ENCODE results near the gene REXO1. TPM values are rescaled to one million over a fixed set of nuclear protein-coding genes. Genes with fewer than 3 reads are reported as not detected.

REXO1 gene
- total and polyA plus RNA-seq, 2 of the 8 experiments (the other 6 are each of a cell fraction or from before 2014, with no cell fraction given): 42.4 to 44.3 TPM

DNA sequence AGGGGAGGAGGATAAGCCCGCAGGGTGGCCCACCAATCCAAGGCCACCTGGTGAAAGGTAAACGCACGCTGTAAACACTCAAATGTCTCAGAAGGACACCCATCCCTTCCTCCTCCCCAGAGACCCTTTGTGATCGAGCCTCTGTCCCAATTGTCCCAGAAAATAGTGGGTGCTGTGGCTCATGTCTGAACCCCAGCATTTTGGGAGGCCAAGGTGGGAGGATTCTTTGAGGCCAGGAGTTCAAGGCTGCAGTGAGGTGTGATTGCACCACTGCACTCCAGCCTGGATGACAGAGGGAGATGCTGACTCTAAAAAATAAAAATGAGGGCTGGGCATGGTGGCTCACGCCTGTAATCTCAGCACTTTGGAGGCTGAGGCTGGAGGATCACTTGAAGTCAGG, 40.1 kb upstream of the REXO1 start:
- ChIA-PET CTCF (ENCODE audit: partially characterized antibody) (interaction anchor here (1.4 to 2.4 kb wide), 2 partner anchors 10 to 12 kb away, joined by 3 to 7 read pairs; no protein-coding TSS in a partner anchor), POLR2A (ENCODE audit: partially characterized antibody) (interaction anchor here (1.0 to 2.9 kb wide), 4 partner anchors 9 to 23 kb away, joined by 3 to 9 read pairs (median 4); partner anchors contain the start of genes ADAT3 and SCAMP4)
- Histone ChIP-seq H3K56ac (replicated peaks; ENCODE audit: insufficient read length, low read depth, low read length) (no peak overlapping the region), H2BK15ac (ENCODE audit: low read length) (no peak overlapping the region), H3K79me2 (ENCODE audit: control insufficient read depth in 1 of 2, insufficient read depth in 2 of 2, low read length in 2 of 2) (peaks cover 7 to 16% of the 10 kb centered on the region in 2 experiments; a peak in 3 of 4 replicates), H3K9me3 (ENCODE audit: insufficient read depth in 2 of 2, low read depth in 1 of 2, low read length in 1 of 2) (no peaks in the 10 kb centered on the region), H2BK5ac (ENCODE audit: low read depth, low read length) (no peak overlapping the region), H3K4me2 (ENCODE audit: insufficient read depth in 1 of 2, low read depth in 2 of 2, low read length in 2 of 2) (no peak overlapping the region), H3K14ac (ENCODE audit: insufficient read length) (no peak overlapping the region), H3K23ac (ENCODE audit: insufficient read length) (no peak overlapping the region), H3K79me1 (ENCODE audit: low read depth, low read length) (peaks cover 10% of the 10 kb centered on the region), H2BK12ac (ENCODE audit: low read depth, low read length) (peak overlapping the region; percentile 60; the same call in 1 of the 2 replicates), H4K5ac (ENCODE audit: insufficient read length, low read depth, low read length) (no peak overlapping the region), H3K9ac (replicated peaks in 1 of 4; ENCODE audit: extremely low read depth in 1 of 4, low read depth in 3 of 4, low read length in 3 of 4) (no peak overlapping the region), H4K20me1 (replicated peaks in 1 of 2; ENCODE audit: control insufficient read depth in 1 of 2, insufficient read depth in 2 of 2, low read length in 2 of 2) (peaks cover 8% of the 10 kb centered on the region in 2 experiments), H3K27ac (ENCODE audit: low read depth, low read length) (no peak overlapping the region), H3K4ac (replicated peaks; ENCODE audit: insufficient read length, low read depth, low read length) (no peak overlapping the region), H3K4me1 (replicated peaks in 1 of 4; ENCODE audit: control insufficient read depth in 3 of 4, insufficient read depth in 4 of 4, low read length in 3 of 4) (peaks cover 3 to 7% (median 4%) of the 10 kb centered on the region in 4 experiments; a peak in 6 of 7 replicates), H2BK20ac (ENCODE audit: low read length) (no peak overlapping the region), H3K36me3 (ENCODE audit: control insufficient read depth in 2 of 4, insufficient read depth in 4 of 4, low read length in 3 of 4) (no peaks in the 10 kb centered on the region), H2AFZ (ENCODE audit: low read length) (no peak overlapping the region), H2AK5ac (ENCODE audit: low read depth, low read length) (0 out of 2 replicates have a peak overlapping the region, but pooled peaks have one; percentile 24), H3K4me3 (ENCODE audit: extremely low read depth in 1 of 4, insufficient read depth in 2 of 4, low read depth in 3 of 4, low read length in 4 of 4) (no peak overlapping the region), H4K8ac (ENCODE audit: extremely low read depth, insufficient read depth, low read length) (peak overlapping the region; percentile 68), H4K91ac (replicated peaks; ENCODE audit: insufficient read length, low read length) (no peak overlapping the region), H3K23me2 (ENCODE audit: low read depth, low read length) (peaks cover 6% of the 10 kb centered on the region; the same call in 1 of the 2 replicates), H2BK120ac (replicated peaks; ENCODE audit: low read depth, low read length) (no peak overlapping the region), H3K18ac (ENCODE audit: extremely low read depth, low read length) (no peak overlapping the region), H3K27me3 (replicated peaks in 1 of 4; ENCODE audit: control insufficient read depth in 3 of 4, extremely low read depth in 1 of 4, insufficient read depth in 3 of 4, low read length in 3 of 4) (no peaks in the 10 kb centered on the region; a peak in 2 of 7 replicates)
- 90% methylated on average over 5 of the region's 5 CpGs; no CpG with 5 or more reads in 1 of the 2 experiments for WGBS, 2 experiments (ENCODE audit: extremely low coverage in 1 of 2, insufficient coverage in 1 of 2, insufficient read length in 1 of 2, insufficient replicate concordance in 2 of 2, low coverage in 1 of 2, low lambda C conversion rate in 2 of 2, missing lambda C conversion rate in 1 of 2)
- FAIRE-seq (no peak), DNase-seq (ENCODE audit: low read depth in 1 of 2, low spot score in 2 of 2) (no peak)
- no peak for TF ChIP-seq CBX8 (IDR thresholded peaks at IDR 0.05; ENCODE audit: borderline replicate concordance, low read depth, low read length)
- no peak for TF ChIP-seq NANOG (IDR thresholded peaks at IDR 0.05; ENCODE audit: insufficient read depth, low read depth, low read length, poor library complexity, severe bottlenecking)
- no peak for TF ChIP-seq SIN3A (conservative IDR thresholded peaks at IDR 0.05 in 1 of 2, IDR thresholded peaks at IDR 0.05 in 1 of 2; ENCODE audit: low read depth in 1 of 2, low read length in 2 of 2)

Measured in H1 (cell line).